NCI-H2171 (cell line): ENCODE results near the gene PDE10A.
A peak's percentile ranks its signal among the peaks of the same experiment; 100 is the strongest.
"Not testable (repeated sequence)": the region's sequence is repeated elsewhere in the genome, so short reads cannot be mapped to it uniquely, and the experiment has no call there.

Experiments
- DNase-seq: peaks from one replicate; lab custom pipeline; 2025; lab: John Stamatoyannopoulos, UW

Gene PDE10A

DNA sequence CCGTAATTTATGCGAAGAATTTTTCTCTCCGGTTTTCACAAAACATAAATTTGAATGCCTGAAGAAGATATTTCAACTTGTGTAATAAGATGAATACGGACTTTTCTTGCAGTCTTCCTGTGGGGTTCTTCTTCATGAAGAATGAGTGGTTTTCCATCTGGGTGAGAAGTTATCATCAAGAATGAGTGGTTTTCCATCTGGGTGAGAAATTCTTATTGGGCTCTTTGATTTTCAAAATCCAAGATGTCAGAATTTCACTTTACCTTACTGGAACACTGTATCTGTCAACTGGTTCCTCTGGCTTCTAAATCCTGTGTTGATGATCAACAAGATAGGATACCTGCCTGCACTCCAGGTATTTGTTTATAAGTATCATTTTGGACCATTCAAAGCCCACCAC lies 193.6 kb downstream of the PDE10A start:
- no peak for DNase-seq

DNA sequence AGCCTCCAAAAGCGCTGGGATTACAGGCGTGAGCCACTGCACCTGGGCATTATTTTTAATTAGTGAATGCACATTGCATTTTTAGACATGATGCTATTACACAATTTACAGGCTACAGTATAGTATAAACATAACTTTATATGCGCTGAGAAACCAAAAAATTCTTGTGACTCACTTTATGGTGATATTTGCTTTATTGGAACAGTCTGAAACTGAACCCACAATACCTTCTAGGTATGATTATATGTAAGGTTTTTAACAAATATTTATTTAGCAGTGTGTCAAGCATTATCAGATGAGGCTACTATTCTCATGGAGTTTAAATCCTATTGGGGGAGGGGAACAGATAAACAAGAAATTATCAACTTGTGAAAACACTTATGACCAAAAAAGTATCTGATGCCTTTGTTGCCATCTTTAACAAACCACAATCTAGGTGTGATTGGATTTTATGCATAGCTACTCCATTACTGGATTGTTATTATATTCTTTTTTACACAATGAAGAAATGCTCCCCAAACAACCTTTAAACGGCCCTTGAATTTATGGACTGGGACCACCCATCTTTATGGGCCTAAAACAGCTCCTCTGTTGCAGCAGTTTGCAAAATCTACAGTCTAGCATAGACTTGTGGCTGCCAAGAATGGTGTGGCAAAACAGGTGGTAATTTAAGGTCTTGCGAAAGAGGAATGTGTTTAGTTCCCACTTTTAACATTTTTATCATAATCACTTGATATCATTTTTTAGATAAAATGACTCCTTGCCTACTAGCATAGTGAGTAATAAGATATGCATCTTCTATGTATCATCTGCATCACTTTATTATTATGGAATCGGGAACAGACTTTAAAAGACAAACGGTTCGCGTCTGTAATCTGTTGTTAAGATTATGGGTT lies 194.5 kb downstream of the PDE10A start:
- no peak for DNase-seq

DNA sequence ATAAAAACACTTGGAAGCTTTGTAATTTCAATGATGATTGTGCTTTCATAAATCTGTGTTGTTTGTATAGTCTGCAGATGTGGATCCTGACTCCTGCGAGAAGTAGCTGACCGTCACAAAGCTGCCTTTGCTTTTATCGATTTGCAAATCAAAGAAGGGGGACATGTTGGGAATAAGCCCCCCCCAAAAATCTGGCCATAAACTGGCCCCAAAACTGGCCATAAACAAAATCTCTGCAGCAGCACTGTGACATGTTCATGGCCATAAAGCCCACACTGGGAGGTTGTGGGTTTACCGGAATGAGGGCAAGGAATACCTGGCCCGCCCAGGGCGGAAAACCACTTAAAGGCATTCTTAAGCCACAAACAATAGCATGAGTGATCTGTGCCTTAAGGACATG lies 199.5 kb downstream of the PDE10A start:
- not testable (repeated sequence) for DNase-seq

DNA sequence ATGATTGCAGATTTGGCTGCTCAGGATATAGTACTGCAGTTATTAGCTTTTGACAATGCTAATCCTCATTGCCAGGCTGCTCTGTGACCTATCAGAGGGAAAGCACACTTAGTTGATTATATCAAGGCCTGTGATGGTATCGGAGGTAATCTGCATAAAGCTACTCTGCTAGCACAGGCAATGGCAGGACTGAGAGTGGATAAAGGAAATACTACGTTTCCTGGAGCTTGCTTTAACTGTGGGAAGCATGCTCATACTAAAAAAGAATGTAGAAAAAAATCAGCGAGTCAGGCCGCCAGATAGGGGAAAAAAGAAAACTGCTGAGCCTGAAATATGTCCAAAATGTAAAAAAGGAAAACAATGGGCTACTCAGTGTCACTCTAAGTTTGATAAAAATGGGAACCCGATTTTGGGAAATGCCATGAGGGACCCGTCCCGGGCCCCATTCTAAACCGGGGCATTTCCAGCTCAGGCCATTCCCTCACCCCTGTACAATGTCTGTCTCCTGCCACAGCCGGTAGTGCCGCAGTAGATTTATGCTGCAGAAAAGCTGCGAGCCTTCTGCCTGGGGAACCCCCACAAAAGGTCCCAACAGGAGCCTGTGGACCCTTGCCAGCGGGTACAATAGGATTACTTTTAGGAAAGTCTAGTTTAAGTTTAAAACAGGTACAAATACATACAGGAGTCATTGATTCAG lies 203.3 kb downstream of the PDE10A start:
- not testable (repeated sequence) for DNase-seq

DNA sequence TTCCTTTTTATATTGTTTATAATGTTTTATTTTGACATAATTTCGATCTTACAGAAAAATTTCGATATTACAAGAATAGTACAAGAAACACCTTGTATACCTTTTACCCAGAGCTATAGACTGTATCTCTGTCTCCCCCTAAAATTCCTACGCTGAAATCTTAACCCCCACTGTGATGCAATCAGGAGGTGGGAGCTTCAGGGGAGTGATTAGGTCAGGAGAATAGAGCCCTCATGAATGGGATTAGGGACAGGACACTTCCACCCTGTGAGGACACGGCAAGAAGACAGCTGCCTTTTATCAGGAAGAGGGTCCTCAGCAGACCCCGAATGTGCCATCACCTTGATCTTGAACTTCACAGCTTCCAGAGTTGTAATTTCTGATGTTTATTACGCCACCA lies 204.9 kb downstream of the PDE10A start:
- DNase-seq, result no peak

DNA sequence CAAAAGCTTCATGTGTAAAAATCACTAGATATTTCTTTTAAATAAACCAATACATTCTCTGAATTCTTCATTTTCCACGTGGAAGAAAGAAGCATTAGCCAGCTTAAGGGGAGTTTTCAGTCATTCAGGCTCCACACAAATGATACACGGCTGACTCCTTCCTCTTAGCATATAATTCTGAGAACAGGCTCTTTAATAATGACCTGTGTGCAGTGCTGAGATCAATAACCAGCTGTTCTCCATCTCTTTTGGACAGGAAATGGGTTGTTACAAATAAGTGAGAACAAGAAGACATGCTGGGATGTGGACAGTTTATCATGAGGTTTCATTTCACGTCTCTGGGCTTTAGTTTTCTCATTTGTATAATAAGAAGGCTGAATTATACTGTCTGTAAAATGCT lies 206.8 kb downstream of the PDE10A start:
- DNase-seq, result no peak

DNA sequence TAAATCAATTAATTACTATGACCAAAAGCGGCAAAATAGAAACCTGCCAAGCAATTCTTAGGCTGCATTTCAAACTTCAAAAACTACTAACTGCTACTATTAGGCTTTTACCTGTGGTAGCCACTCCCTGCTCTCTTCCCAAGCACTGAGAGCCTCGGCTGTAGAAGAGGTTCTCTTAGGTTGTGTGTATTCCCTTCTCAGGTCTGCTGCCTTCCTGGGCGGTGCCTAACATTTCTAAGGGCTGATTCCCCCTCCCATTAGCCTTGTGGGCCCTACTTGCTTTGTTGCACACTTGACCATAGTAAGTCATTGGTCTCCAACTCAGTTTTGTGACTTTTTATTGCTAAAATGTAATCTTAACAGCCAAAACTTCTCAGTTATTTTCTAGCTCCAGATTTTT lies 207.6 kb downstream of the PDE10A start:
- no peak for DNase-seq

DNA sequence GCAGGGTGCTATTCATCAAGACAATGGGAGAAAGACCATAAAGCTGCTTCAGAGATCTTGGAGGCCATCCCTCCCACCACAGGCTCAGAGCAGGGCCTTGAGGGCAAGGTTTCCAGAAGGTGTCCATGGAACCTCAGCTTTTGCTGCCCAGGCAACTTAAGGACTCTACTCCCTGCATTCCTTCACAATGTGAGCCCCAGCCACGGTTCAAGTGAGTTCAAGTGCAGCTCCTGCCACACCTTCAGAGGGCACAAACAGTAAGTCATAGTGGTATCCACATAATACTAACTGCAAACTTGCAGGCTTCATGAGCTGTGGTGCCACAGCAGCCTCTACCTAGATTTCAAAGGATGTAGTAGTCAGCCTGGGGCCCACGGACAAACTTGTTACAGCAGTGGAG lies 209.6 kb downstream of the PDE10A start:
- DNase-seq, result no peak

DNA sequence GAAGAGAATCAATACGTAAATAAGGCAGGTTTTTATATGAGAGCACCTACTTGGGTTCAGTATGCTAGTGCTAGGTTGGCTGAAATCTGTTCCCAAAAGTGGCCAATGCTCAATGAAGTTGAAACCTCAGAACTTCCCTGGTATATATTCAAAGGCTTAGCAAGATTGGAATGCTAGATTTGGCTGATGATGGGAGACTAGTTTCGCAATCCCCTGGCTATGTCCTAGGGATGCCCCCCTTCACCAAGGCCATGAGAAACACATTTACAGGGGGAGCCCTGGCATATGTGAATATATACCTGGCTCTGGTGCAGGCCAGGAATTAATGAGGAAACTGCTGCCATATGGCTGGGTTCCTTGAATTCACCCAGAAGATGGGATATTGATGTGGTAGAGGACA lies 211.2 kb downstream of the PDE10A start:
- no peak for DNase-seq

DNA sequence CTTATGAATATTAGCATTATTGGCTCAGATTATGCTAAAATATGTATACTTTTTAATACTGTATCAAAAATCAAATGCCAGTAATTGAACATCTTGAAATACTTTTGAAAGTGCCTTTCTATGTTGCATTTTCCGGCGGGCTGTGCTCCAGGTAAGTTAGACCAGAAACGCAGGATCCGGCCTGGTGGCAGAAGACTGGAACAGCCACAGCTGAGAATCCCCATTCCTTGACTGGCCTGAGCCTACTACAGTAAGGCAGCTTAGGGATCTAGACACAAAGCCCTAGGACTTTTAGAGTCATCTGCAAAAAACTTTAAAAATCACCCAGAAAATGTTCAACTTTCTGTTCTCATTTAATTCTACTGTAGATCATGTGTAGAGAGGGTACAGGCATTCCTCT lies 214.8 kb downstream of the PDE10A start:
- no peak for DNase-seq

DNA sequence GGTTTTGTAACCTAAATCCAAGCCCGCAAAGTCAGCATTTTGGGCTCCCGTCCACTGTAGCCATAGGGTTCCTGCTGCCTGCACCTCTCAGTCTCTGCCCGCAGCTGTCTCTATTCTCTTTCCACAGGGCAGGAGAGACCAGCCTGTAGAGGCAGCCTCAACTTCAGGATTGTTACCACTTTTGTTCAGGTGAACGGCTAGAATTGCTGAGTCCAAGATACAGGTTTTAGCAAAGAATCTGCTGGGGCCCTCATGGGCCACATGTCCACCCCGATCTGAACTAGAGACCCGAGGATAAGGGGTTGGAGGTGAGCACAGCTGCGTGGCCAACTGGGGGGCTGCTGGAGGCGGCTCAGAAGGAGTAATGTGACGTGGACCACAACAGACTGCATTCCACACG lies 215.9 kb downstream of the PDE10A start:
- DNase-seq, result no peak

DNA sequence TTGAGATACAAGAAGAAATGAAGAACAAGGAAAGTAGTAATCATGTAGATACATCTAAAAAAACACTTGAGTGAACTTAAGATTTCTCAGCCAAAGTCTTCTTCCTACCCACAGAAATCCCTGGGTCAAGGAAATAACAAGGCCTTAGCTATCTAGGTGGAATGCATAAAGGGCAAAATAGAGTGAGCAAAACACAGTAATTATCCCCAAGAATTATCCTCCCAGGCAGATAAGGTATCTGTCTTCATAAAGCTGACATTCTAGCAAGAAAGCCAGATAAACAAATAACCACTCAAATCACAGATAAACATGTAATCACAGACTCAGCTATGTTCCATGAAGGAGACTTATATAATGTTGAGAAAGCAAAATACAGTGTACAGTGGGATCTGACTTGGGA lies 216.7 kb downstream of the PDE10A start:
- DNase-seq, result no peak

DNA sequence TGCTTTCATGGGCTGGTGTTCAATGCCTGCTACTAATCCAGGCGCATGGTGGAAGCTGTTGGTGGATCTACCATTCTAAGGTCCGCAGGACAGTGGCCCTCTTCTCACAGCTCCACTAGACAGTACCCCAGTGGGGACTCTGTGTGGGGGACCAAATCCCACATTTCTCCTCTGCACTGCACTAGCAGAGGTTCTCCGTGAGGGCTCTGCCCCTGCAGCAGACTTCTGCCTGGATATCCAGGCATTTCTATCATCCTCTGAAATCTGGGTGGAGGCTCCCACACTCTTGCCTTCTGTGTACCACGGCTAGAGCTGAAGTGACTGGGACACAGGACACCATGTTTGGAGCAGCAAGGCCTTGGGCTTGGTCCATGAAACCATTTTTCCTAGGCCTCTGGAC lies 219.6 kb downstream of the PDE10A start:
- DNase-seq, result no peak

DNA sequence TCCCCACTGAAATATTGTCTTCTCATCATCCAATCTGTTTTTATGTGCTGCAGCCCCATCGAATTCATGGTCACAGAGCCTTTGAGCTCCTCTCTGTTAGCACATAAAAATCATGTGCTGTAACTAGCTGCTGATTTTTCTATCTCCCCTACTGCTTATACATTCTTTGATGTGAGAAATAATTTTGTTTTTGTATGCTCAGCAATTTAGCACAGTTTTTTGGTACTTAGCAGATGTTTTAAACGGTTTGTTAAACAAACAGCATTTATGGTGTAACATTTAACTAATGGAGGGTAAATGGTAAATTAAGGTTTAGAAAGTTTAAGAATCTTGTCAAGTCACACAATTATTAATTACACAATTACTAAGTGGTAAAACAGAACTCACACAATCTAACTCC lies 221.9 kb downstream of the PDE10A start:
- DNase-seq, result no peak

DNA sequence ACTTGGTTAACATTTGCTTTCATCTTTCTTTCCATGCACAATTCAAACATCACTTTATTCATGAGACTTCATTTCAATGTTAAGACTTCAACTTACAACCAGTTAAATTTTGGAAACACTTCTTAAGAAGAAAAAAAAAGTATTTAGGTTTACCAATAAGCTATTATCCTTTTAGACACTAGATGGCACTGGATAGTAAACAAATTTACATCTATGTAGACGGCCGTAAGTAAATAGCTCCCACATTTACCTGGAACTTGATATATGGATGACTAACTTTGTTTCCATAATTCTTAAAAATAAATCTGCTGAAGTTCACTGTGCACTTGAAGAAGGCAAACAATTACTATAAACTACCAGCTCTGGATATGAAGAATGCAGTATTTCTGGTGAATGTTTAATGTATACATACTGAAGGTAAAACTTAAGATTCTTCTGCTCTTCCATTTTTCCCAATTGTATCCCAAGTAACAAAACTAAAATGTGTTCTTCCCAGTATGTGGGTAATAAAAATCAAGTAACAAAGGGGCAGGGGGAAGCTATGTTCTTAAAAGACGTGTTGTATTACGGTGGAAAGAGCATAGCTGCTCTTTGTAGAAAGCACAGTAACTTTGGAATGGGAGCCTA lies 223.0 kb downstream of the PDE10A start:
- peak; percentile 2 for DNase-seq

DNA sequence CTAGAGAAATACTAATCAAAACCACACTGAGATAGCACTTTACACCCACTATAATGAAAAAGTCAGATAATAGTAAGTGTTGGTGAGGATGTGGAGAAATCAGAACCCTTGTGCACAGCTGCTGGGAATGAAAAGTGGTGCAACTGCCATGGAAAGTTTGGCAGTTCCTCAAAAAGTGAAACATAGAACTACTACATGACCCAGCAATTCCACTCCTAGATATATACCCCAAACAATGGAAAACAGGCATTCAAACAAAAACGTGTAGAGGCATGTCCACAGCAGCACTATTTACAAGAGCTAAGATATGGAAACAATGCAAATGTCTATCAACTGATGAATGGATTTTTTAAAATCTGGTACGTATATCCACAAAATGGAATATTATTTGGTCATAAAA lies 236.1 kb downstream of the PDE10A start:
- DNase-seq, result no peak

DNA sequence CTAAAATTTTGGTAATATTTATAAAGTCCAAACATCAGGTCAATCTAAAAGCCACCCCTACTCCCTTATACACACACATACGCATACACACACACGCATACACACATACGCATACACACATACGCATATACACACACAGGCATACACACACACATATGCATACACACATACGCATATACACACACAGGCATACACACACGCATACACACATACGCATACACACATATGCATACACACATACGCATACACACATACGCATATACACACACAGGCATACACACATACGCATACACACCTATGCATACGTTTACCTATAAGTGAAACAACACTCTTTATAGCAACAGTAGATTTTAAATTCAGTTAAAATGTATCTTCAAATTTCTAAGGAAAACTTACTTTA lies 240.8 kb downstream of the PDE10A start:
- no peak for DNase-seq

DNA sequence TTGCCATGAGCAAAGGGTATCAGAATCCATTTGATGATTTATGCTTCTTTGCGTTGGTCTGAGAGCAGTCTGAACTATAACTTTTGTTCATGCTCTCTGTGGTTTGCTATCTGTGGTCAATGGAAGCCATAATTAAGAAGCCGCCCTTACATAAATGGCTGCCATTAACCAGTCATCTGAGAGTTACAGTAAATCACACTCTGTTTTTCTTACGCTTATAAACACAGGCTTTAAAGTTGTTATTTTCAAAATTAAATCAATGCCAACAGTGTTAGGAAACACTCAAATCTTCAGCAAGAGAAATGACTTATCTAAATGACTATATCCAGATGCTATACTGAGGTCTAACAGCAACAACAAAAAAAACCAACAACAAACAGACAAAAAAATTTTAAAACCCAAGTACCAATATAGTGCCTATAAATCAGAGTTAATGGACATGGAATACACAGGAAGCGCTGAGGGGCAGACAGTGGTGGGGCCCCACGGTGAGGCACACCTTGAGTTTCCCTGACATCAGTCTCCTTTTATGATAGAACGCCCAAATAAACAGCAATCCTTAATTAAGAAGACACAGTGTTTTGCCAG lies 245.7 kb downstream of the PDE10A start:
- DNase-seq, result no peak

DNA sequence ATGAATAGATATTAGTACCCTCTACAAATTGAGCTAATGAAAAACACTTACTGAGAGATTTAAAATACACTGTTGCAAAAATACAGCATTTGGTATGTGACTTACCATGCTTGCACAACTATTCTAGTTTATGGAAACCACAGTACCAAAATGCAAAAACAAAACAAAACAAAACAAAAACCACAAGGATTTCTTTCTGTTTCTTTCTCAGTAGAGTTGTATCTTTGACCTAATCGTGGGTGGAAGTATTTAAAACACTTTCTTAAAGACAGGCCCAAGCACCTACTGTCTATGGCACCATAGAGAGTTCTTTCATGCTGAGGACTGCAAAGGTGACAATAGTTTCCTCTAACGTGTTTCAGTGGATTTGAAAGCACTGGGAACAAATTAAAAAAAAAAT lies 258.3 kb downstream of the PDE10A start:
- DNase-seq, result no peak

DNA sequence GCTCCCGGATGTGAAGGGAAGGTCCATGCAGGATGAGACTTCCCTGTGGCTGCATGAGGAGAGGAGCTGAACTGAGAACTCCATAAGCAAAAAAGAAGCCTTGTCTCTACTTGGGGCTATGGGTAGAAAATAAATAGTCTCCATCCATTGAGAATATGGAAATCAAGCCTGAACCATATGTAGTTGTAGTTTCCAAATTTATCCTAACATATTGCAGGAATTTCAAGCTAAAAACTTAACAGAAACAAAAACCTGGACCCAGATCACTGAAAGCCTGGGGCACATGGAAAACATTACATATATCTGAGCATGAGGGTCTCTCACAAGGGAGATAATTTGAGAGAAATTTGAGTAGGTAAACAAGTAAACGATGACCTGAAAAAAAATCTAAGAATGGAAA lies 258.7 kb downstream of the PDE10A start:
- DNase-seq, result no peak

DNA sequence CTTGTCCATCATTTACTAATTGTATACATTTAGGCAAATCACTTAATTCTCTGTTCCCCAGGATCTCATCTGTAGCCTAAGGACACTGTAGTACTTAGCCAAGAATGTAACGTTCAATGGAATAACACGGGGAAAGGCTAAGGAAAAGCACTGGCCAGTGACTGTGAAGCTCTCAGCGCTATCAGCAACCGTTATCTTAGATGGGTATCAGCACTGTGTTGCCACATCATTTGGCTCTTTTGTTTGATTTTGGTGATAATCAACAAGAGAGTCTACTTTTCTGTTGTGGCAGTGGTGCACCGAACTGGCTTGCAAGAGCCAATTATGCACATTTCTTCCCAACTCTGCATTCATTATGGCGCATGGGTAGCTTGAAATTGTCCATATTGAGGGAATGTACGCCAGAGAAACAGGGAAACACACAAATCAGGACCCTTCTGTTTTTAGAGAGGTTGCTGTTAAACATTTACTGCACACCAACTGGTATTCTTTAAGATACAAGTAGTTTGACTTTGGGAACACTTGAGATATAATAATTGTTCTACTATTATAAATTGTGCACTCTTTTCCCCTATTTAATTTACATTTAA lies 259.9 kb downstream of the PDE10A start:
- no peak for DNase-seq

DNA sequence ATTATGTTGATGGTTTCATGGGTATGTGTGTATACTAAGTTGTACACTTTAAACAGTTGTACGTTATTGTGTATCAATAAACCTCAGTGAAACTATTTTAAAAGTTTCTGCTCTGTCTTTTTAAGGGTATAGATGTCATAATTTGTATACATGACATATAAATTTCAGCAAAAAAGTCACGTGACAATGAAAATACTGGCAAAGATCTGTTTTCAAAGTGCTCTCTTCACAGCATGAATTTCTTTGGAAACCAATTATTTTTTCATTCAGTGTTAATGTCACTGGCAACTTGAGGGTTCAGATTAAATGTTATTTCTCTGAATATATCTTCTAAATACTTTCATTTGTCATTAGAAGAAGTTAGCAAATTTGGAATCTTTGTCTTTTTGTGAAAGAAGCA lies 261.9 kb downstream of the PDE10A start:
- DNase-seq, result no peak
